IMR-90 (cell line): ENCODE measurements around the gene EDC4. TPM values are rescaled to one million over a fixed set of nuclear protein-coding genes. Genes with fewer than 3 reads are reported as not detected.

Experiments used
- ATAC-seq: fragments of 200-7000 bp; cut with Tn5 transposase; 2 replicates; pipeline ENCODE4 v1.9.1; 2020; ENCODE audit warnings: low read depth, mild to moderate bottlenecking, moderate library complexity
- BruUV-seq: library from RNA; stranded (reverse); fragments of 400-500 nt; replicated peaks from 2 replicates; lab custom pipeline; 2021; lab: Mats Ljungman, UMichigan
- CTCF ChIA-PET: fragments of 300-600 bp; formaldehyde crosslinking; extraction: SDS; loops from one replicate; lab custom pipeline; 2021; ENCODE audit warnings: antibody characterized with exemption; lab: Yijun Ruan, JAX
- POLR2A ChIA-PET: fragments of 300-600 bp; sonication (Branson Sonifier 250); formaldehyde crosslinking; loops from one replicate; lab custom pipeline; 2022; ENCODE audit warnings: antibody characterized with exemption; ENCODE audit not compliant: unreplicated experiment; lab: Charles Lee
- DNase-seq: peaks from one replicate; pipeline ENCODE4 v3.0.0; 2013
- H2AFZ ChIP-seq: replicated peaks from 2 replicates; pipeline ENCODE3; 2013; ENCODE audit warnings: low read length, mild to moderate bottlenecking; ENCODE audit not compliant: poor library complexity
- H2AK5ac ChIP-seq: 2 replicates; pipeline ENCODE4 v1.6.1; 2013; ENCODE audit warnings: low read depth, low read length, inconsistent platforms
- H2AK9ac ChIP-seq: replicated peaks from 2 replicates; pipeline ENCODE3; 2013; ENCODE audit warnings: mild to moderate bottlenecking, low read depth, low read length, moderate library complexity; ENCODE audit not compliant: poor library complexity
- H2BK120ac ChIP-seq: 2 replicates; pipeline ENCODE4 v1.6.1; 2013; ENCODE audit warnings: low read depth, low read length, inconsistent platforms
- H2BK15ac ChIP-seq: 3 replicates; pipeline ENCODE4 v1.6.1; 2013; ENCODE audit warnings: low read depth, low read length, inconsistent platforms
- H2BK20ac ChIP-seq: 2 replicates; pipeline ENCODE4 v1.6.1; 2013; ENCODE audit warnings: low read depth, mild to moderate bottlenecking, inconsistent platforms, low read length, moderate library complexity
- H2BK5ac ChIP-seq: 2 replicates; pipeline ENCODE4 v1.6.1; 2013; ENCODE audit warnings: mild to moderate bottlenecking, low read depth, low read length, inconsistent platforms; ENCODE audit not compliant: poor library complexity, severe bottlenecking
- H3K14ac ChIP-seq: replicated peaks from 2 replicates; pipeline ENCODE4 v1.6.1; 2013; ENCODE audit warnings: low read depth, low read length, inconsistent platforms
- H3K18ac ChIP-seq: 2 replicates; pipeline ENCODE4 v1.6.1; 2013; ENCODE audit warnings: low read depth, low read length, control low read depth
- H3K23ac ChIP-seq: 2 replicates; pipeline ENCODE4 v1.6.1; 2013; ENCODE audit warnings: low read depth, low read length, inconsistent platforms
- H3K27ac ChIP-seq: 2 replicates; pipeline ENCODE4 v1.5.1; 2013; ENCODE audit warnings: mild to moderate bottlenecking, control low read depth, low read length; ENCODE audit not compliant: insufficient read depth
- H3K27me3 ChIP-seq: 2 replicates; pipeline ENCODE4 v1.6.1; 2013; ENCODE audit warnings: low read length; ENCODE audit not compliant: control insufficient read depth, insufficient read depth
- H3K36me3 ChIP-seq: 2 replicates; pipeline ENCODE4 v1.6.1; 2013; ENCODE audit warnings: low read length, mixed read lengths; ENCODE audit not compliant: control insufficient read depth, insufficient read depth
- H3K4ac ChIP-seq: 2 replicates; pipeline ENCODE4 v1.6.1; 2013; ENCODE audit warnings: low read depth, low read length, inconsistent platforms
- H3K4me1 ChIP-seq: 2 replicates; pipeline ENCODE4 v1.6.1; 2013; ENCODE audit warnings: low read length, mixed read lengths; ENCODE audit not compliant: control insufficient read depth, insufficient read depth
- H3K4me2 ChIP-seq: 2 replicates; pipeline ENCODE4 v1.6.1; 2013; ENCODE audit warnings: low read depth, mild to moderate bottlenecking, control low read depth, low read length, moderate library complexity
- H3K4me3 ChIP-seq: 2 replicates; pipeline ENCODE4 v1.5.1; 2013; ENCODE audit warnings: low read depth, mild to moderate bottlenecking, control low read depth, low read length, moderate library complexity; ENCODE audit not compliant: insufficient read depth
- H3K56ac ChIP-seq: 2 replicates; pipeline ENCODE4 v1.6.1; 2013; ENCODE audit warnings: low read length, inconsistent platforms; ENCODE audit not compliant: insufficient read depth; ENCODE audit errors: extremely low read depth
- H3K79me1 ChIP-seq, 2 experiments: 2 replicates each; pipeline ENCODE4 v1.6.1; 2013; ENCODE audit warnings: low read length in 2 of 2, inconsistent platforms in 1 of 2, low read depth in 1 of 2
- H3K9ac ChIP-seq: 2 replicates; pipeline ENCODE4 v1.6.1; 2013; ENCODE audit warnings: low read depth, low read length, control low read depth
- H3K9me1 ChIP-seq: 2 replicates; pipeline ENCODE4 v1.6.1; 2013; ENCODE audit warnings: low read length, inconsistent platforms; ENCODE audit not compliant: insufficient read depth
- H3K9me3 ChIP-seq: 2 replicates; pipeline ENCODE4 v1.6.1; 2013; ENCODE audit warnings: low read length; ENCODE audit not compliant: control insufficient read depth, insufficient read depth
- H4K20me1 ChIP-seq: 2 replicates; pipeline ENCODE4 v1.6.1; 2013; ENCODE audit warnings: low read length, inconsistent platforms; ENCODE audit not compliant: insufficient read depth
- H4K5ac ChIP-seq: 2 replicates; pipeline ENCODE4 v1.6.1; 2013; ENCODE audit warnings: mild to moderate bottlenecking, low read depth, low read length, control low read depth
- H4K8ac ChIP-seq, 2 experiments: 2 replicates each; pipeline ENCODE4 v1.6.1; 2013; ENCODE audit warnings: low read depth in 2 of 2, low read length in 2 of 2, control low read depth in 1 of 2, inconsistent platforms in 1 of 2
- H4K91ac ChIP-seq: 2 replicates; pipeline ENCODE4 v1.6.1; 2013; ENCODE audit warnings: low read depth, low read length, inconsistent platforms; ENCODE audit not compliant: insufficient read depth
- BHLHE40 ChIP-seq: fragments of 150-350 bp; IDR thresholded peaks from 2 replicates; pipeline ENCODE4 v1.6.1; 2016; ENCODE audit warnings: mild to moderate bottlenecking, low read depth, low read length
- CHD1 ChIP-seq: IDR thresholded peaks from 2 replicates; pipeline ENCODE4 v1.6.1; 2012; ENCODE audit warnings: low read depth, low read length, improper control_type of control experiment
- ELK1 ChIP-seq: fragments of 150-350 bp; IDR thresholded peaks from 2 replicates; pipeline ENCODE4 v1.6.1; 2016; ENCODE audit warnings: low read depth, mild to moderate bottlenecking, low read length, moderate library complexity, borderline replicate concordance
- MAFK ChIP-seq: IDR thresholded peaks from 2 replicates; pipeline ENCODE4 v1.6.1; 2012; ENCODE audit warnings: low read depth, low read length, improper control_type of control experiment
- NFE2L2 ChIP-seq: fragments of 150-350 bp; IDR thresholded peaks from 2 replicates; pipeline ENCODE4 v1.6.1; 2016; ENCODE audit warnings: low read depth, mild to moderate bottlenecking, low read length
- POLR2A ChIP-seq: IDR thresholded peaks from 2 replicates; pipeline ENCODE4 v1.6.1; 2012; ENCODE audit warnings: mild to moderate bottlenecking, low read depth, low read length
- RAD21 ChIP-seq: IDR thresholded peaks from 2 replicates; pipeline ENCODE4 v1.6.1; 2012; ENCODE audit warnings: low read length, improper control_type of control experiment
- RCOR1 ChIP-seq: IDR thresholded peaks from 2 replicates; pipeline ENCODE4 v1.6.1; 2012; ENCODE audit warnings: mild to moderate bottlenecking, low read length, improper control_type of control experiment; ENCODE audit not compliant: insufficient replicate concordance
- USF2 ChIP-seq: fragments of 150-350 bp; IDR thresholded peaks from 2 replicates; pipeline ENCODE4 v1.6.1; 2017; ENCODE audit warnings: mild to moderate bottlenecking, antibody characterized with exemption, low read length, low read depth
- WGBS, 2 experiments: methylation state at CpG; one replicate each; pipeline versions ENCODE4 v1.1.5 to v1.1.7; 2013; ENCODE audit warnings: missing lambda C conversion rate in 2 of 2; ENCODE audit not compliant: insufficient read length in 1 of 2; ENCODE audit errors: extremely low coverage in 2 of 2; 5-methylcytosine and 5-hydroxymethylcytosine counted together
- dilution Hi-C: fragments of 300-500 bp; cut with HindIII; formaldehyde crosslinking; loops from one replicate; pipeline ENCODE4 v1.14.3; 2018; ENCODE audit warnings: low sequenced_read_pairs; ENCODE audit not compliant: unreplicated experiment
- in situ Hi-C: fragments of 300-500 bp; cut with MboI; formaldehyde crosslinking; loops from 3 replicates; pipeline ENCODE4 v1.14.3; 2019; ENCODE audit warnings: low sequenced_read_pairs, inconsistent platforms, mixed read lengths
- intact Hi-C: fragments of 100-400 bp; cut with micrococcal nuclease; formaldehyde crosslinking; loops from 2 replicates; pipeline ENCODE4 v1.10.0; 2022
- polyA plus RNA-seq, 3 experiments: library from polyadenylated mRNA; depleted of rRNA; stranded (reverse); fragments of >200 nt; gene quantifications; 2 replicates each; pipeline ENCODE4 v1.2.3, GENCODE V29; 2012; ENCODE audit warnings: low replicate concordance in 1 of 3
- total RNA-seq: library from RNA; depleted of rRNA; stranded (reverse); fragments of >200 nt; gene quantifications from 2 replicates; pipeline ENCODE4 v1.2.3, GENCODE V29; 2012
- TF ChIP-seq, protein P1 (sequence below): conservative IDR thresholded peaks from 2 replicates; pipeline ENCODE4 v1.5.1; 2012; ENCODE audit warnings: mild to moderate bottlenecking, low read depth, low read length, improper control_type of control experiment

The EDC4 gene
- total and polyA plus RNA-seq, 2 of the 4 experiments (the other 2 are of a cell fraction) = 33.2 to 64.0 TPM

- intact Hi-C loops = no loop called here
- in situ Hi-C loops = no loop called here
- POLR2A ChIA-PET = interaction anchor here (0.6 kb wide), 1 partner anchor 9 kb away, joined by 5 read pairs; no protein-coding TSS in a partner anchor
These were observed 15.5 kb downstream of the EDC4 start for GRCh38 chr16:67888331-67888730.

More at GRCh38 chr16:67888331-67888730, 15.5 kb downstream of the EDC4 start:
- peaks cover 10% of the 10 kb centered on the region for H3K36me3 ChIP-seq
- no peak overlapping the region for H2AFZ ChIP-seq
- no peak overlapping the region for H3K14ac ChIP-seq
- no peak overlapping the region for H3K27ac ChIP-seq
- no peaks in the 10 kb centered on the region for H3K9me1 ChIP-seq
- DNase-seq (no peak), ATAC-seq (no peak)
- no peak overlapping the region for H2BK20ac ChIP-seq
- H3K4ac ChIP-seq = no peak overlapping the region
- no peak overlapping the region for H3K23ac ChIP-seq
- WGBS, 2 experiments = no CpG with 5 or more reads among the region's 3 CpGs
- TF ChIP-seq ELK1 (no peak), USF2 (no peak), RCOR1 (no peak), POLR2A (no peak), NFE2L2 (no peak), CHD1 (no peak), MAFK (no peak), RAD21 (no peak), BHLHE40 (no peak)
- TF ChIP-seq, protein P1, sequence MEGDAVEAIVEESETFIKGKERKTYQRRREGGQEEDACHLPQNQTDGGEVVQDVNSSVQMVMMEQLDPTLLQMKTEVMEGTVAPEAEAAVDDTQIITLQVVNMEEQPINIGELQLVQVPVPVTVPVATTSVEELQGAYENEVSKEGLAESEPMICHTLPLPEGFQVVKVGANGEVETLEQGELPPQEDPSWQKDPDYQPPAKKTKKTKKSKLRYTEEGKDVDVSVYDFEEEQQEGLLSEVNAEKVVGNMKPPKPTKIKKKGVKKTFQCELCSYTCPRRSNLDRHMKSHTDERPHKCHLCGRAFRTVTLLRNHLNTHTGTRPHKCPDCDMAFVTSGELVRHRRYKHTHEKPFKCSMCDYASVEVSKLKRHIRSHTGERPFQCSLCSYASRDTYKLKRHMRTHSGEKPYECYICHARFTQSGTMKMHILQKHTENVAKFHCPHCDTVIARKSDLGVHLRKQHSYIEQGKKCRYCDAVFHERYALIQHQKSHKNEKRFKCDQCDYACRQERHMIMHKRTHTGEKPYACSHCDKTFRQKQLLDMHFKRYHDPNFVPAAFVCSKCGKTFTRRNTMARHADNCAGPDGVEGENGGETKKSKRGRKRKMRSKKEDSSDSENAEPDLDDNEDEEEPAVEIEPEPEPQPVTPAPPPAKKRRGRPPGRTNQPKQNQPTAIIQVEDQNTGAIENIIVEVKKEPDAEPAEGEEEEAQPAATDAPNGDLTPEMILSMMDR = no peak
- no peak overlapping the region for H2AK9ac ChIP-seq
- no peak overlapping the region for H2BK5ac ChIP-seq
- no peak overlapping the region for H4K91ac ChIP-seq
- peaks cover 4% of the 10 kb centered on the region; the same call in 1 of the 2 replicates for H3K4me1 ChIP-seq
- no peak overlapping the region for H3K18ac ChIP-seq
- H3K4me3 ChIP-seq = no peak overlapping the region
- BruUV-seq = no TSS peak
- H3K56ac ChIP-seq = no peak overlapping the region
- H3K9me3 ChIP-seq = no peaks in the 10 kb centered on the region
- dilution Hi-C loops = no loop called here
- H3K79me1 ChIP-seq = peaks cover 0 to 6% of the 10 kb centered on the region in 2 experiments; a peak in 3 of 4 replicates
- no peak overlapping the region for H3K4me2 ChIP-seq
- H2BK120ac ChIP-seq = no peak overlapping the region
- H2BK15ac ChIP-seq = no peak overlapping the region
- H4K5ac ChIP-seq = no peak overlapping the region
- H2AK5ac ChIP-seq = no peak overlapping the region
- no peak overlapping the region for H4K8ac ChIP-seq
- no peaks in the 10 kb centered on the region for H3K27me3 ChIP-seq
- no peak overlapping the region for H3K9ac ChIP-seq
- CTCF ChIA-PET = no interaction called here
- H4K20me1 ChIP-seq = peaks cover 19% of the 10 kb centered on the region
